C4-2B (cell line): ENCODE data around the gene AMOT.

Source experiments
- CTCF ChIP-seq: fragments of 450-650 bp; conservative IDR thresholded peaks from 2 replicates; pipeline ENCODE4 v1.5.1; 2017; ENCODE audit warnings: mild to moderate bottlenecking
- ZFX ChIP-seq: fragments of 450-650 bp; IDR thresholded peaks from 2 replicates; pipeline ENCODE4 v1.6.1; 2017

GRCh38 chrX:112769034-112769433, 71.6 kb downstream of the AMOT start:
- TF ChIP-seq CTCF (no peak), ZFX (no peak)
